Upper lobe of left lung (tissue), 4 donors: ENCODE data around the gene HMX1.

ENCODE experiments used
- EP300 ChIP-seq, 4 donors: sonication (generic); formaldehyde crosslinking; IDR thresholded peaks; one replicate each; pipeline ENCODE4 v1.5.1; 2017; ENCODE audit warnings: antibody characterized with exemption in 4 of 4, control low read depth in 2 of 4
- POLR2A ChIP-seq, 4 donors: fragments of 450-650 bp; IDR thresholded peaks; one replicate each; pipeline ENCODE4 v1.5.1; 2016 to 2017; ENCODE audit warnings: antibody characterized with exemption in 4 of 4, mild to moderate bottlenecking in 2 of 4
- POLR2AphosphoS5 ChIP-seq, 2 donors: sonication (generic); formaldehyde crosslinking; IDR thresholded peaks; one replicate each; pipeline ENCODE4 v1.5.1; 2017; ENCODE audit warnings: antibody characterized with exemption in 2 of 2
- TF ChIP-seq, protein P1 (sequence below), 6 experiments: fragments of 450-650 bp in 4 of 6; fragments of 200-600 bp in 2 of 6; sonication (generic) in 2 of 6; IDR thresholded peaks; one replicate each; pipeline ENCODE4 v1.5.1; 2016 to 2019; ENCODE audit warnings: antibody characterized with exemption in 6 of 6

DNA sequence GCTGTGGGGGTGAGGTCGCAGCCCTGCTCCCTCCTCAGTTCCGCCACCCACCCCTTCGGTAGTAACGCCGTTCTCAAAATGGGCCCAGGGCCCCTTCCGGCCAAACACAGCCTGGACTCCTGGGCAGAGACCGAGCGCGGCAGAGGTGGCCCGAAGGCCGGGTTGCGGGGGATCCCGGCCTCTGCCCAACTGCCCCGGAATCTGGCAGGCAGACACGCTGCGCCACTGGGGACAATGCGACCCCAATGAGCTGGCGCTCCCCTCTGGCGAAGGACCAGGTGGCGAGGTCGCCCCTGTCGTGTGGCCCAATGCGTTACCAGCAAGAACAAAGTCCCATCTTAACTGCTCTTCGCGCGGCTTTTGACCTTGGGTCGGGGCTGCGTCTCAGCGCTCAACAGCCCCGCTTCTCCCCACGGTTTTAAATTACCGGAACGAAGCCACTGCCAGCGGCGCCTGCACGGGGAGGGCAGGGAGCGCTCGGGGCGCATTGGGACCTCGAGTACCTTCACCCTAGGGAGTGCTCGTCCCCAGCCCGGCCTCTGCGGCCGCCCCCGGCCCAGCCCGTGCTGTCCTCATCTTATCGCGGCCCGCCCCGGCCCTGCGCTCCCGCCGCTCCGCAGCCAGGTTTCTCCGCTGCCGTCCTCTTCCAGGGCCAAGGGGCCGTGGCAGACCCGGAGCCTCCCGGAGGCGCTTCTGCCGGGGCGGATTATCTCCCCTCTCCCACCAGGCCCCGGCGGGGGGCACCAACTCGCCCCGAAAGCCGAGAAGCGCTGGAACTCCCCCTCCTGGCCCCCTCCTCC, 22.2 kb upstream of the HMX1 start:
- TF ChIP-seq POLR2A (IDR thresholded peaks at IDR 0.05) (no peak), EP300 (IDR thresholded peaks at IDR 0.05) (no peak), POLR2AphosphoS5 (IDR thresholded peaks at IDR 0.05) (no peak)
- TF ChIP-seq, protein P1, sequence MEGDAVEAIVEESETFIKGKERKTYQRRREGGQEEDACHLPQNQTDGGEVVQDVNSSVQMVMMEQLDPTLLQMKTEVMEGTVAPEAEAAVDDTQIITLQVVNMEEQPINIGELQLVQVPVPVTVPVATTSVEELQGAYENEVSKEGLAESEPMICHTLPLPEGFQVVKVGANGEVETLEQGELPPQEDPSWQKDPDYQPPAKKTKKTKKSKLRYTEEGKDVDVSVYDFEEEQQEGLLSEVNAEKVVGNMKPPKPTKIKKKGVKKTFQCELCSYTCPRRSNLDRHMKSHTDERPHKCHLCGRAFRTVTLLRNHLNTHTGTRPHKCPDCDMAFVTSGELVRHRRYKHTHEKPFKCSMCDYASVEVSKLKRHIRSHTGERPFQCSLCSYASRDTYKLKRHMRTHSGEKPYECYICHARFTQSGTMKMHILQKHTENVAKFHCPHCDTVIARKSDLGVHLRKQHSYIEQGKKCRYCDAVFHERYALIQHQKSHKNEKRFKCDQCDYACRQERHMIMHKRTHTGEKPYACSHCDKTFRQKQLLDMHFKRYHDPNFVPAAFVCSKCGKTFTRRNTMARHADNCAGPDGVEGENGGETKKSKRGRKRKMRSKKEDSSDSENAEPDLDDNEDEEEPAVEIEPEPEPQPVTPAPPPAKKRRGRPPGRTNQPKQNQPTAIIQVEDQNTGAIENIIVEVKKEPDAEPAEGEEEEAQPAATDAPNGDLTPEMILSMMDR (IDR thresholded peaks at IDR 0.05) = no peak
